AG09319 (cell line): Measurements from ENCODE around the gene ALDH3A1.

Experiments
- DNase-seq: peaks from one replicate; pipeline ENCODE4 v3.0.0-alpha.2; 2010; ENCODE audit warnings: low read depth; ENCODE audit errors: extremely low read depth
- TF ChIP-seq, protein P1 (sequence below): IDR thresholded peaks from 2 replicates; pipeline ENCODE4 v1.5.1; 2011; ENCODE audit warnings: low read depth, mild to moderate bottlenecking, inconsistent platforms, low read length, moderate library complexity

The ALDH3A1 gene

DNA sequence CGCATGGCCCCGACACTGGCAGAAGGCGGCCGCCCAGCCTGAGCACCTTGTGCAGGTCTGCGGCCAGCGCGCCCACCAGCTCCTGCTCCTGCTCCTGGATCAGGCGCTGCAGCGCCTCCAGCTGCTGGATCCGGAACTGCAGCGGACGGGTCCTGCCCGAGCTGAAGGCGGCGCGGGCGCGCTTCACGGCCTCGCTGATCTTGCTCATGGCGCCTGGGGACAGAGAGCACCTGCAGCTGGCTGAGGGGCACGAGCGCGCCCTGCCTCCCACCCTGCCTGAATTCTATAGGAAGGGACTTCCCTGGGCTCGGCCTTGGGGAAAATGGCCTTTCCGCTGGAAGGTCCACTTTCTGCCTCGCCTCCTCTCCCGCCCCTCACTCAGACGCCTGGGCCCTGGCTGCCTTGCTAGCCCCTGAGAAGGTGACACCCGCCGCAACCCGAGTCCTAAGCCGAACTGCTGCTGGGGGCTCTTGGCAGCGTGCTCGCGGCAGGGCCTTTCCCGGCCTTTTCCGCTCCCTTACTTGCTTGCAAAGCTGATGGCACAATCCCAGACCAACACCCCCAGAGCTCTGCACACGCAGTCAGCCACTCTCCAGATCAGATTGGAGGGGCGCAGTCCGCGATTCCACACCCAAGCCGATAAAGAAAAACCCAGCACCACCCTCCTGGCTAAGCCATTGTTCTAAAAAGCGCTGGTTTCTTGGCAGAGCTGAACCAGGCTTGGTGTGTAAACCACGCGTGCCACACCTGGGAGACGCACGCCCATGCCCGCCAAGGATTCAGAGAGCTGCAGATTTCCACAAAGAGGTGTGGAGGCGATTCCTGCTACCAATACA lies 3.0 kb downstream of the ALDH3A1 start:
- DNase-seq: no peak

GRCh38 chr17:19744492-19744891 lies 3.6 kb downstream of the ALDH3A1 start:
- no peak for DNase-seq

More for the DNA sequence above, 3.0 kb downstream of the ALDH3A1 start:
- TF ChIP-seq, protein P1, sequence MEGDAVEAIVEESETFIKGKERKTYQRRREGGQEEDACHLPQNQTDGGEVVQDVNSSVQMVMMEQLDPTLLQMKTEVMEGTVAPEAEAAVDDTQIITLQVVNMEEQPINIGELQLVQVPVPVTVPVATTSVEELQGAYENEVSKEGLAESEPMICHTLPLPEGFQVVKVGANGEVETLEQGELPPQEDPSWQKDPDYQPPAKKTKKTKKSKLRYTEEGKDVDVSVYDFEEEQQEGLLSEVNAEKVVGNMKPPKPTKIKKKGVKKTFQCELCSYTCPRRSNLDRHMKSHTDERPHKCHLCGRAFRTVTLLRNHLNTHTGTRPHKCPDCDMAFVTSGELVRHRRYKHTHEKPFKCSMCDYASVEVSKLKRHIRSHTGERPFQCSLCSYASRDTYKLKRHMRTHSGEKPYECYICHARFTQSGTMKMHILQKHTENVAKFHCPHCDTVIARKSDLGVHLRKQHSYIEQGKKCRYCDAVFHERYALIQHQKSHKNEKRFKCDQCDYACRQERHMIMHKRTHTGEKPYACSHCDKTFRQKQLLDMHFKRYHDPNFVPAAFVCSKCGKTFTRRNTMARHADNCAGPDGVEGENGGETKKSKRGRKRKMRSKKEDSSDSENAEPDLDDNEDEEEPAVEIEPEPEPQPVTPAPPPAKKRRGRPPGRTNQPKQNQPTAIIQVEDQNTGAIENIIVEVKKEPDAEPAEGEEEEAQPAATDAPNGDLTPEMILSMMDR: peak; percentile 85

GRCh38 chr17:19743101-19744100 lies 4.7 kb downstream of the ALDH3A1 start:
- TF ChIP-seq, protein P1: no peak
- no peak for DNase-seq

More at GRCh38 chr17:19744492-19744891, 3.6 kb downstream of the ALDH3A1 start:
- TF ChIP-seq, protein P1: no peak

- no peak for DNase-seq
- TF ChIP-seq, protein P1: no peak
These were observed 5.6 kb downstream of the ALDH3A1 start for GRCh38 chr17:19742495-19742894.

- TF ChIP-seq, protein P1: no peak
- no peak for DNase-seq
These were observed 6.2 kb downstream of the ALDH3A1 start for GRCh38 chr17:19741832-19742457.

DNA sequence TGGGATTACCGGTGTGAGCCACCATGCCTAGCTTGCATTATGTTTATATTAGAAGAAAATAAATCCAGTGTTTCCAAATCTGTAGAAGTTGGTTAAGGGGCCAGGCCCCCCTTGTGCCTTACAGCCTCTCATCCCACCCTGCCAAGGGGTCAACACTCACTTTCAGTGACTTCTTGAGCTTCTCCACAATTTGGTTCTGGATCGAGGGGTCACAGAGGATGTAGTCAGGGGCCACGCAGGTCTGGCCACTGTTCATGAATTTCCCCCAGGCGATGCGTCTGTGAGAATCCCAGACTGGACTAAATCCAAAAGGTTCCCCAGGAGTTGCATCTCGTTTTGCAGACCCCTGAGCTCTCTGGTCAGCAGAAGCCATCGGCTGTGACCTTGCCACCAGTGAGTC lies 7.2 kb downstream of the ALDH3A1 start:
- no peak for DNase-seq
- TF ChIP-seq, protein P1: no peak
